ENCODE results near the gene PARN.
"Not testable (repeated sequence)": the region's sequence is repeated elsewhere in the genome, so short reads cannot be mapped to it uniquely, and the experiment has no call there.

The PARN gene

GRCh38 chr16:14423344-14423743 is 206.7 kb downstream of the PARN start:
- no peak for DNase-seq

DNA sequence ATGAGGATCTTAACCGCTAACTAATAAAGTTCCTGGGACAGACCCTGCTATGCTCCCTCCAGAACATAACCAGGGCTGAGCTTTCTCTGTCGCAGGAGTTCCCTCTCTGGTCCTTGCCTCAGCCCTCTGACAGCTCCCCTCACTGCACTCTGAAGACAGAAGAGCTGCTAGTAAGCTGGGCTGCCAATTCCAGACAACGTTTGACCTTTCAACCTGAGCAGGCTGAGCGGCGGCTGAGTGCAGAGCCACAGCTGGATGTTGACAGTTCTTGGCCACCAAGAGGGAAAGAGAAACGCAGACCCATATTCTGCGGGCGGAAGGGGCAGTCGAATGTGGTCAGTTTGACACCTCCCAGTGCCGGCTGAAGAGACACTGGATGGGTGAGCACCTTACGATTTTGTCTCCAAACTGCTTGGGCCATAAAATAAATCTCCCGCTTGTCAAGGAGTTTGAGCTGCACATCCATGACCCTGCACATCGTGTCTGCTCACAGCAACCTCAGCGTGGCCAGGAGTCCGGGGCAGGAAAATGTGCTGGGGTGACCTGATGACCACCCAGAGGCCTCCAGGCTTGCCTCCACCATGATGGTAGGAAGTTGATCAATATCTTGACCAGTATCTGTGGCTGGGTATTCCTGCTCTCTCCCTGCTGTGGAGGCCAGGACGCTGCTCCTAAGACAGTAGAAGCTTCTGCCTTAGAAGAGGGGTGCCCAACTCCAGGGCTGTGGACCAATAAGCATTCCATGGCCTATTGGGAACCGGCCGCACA is 209.2 kb downstream of the PARN start:
- DNase-seq = no peak

DNA sequence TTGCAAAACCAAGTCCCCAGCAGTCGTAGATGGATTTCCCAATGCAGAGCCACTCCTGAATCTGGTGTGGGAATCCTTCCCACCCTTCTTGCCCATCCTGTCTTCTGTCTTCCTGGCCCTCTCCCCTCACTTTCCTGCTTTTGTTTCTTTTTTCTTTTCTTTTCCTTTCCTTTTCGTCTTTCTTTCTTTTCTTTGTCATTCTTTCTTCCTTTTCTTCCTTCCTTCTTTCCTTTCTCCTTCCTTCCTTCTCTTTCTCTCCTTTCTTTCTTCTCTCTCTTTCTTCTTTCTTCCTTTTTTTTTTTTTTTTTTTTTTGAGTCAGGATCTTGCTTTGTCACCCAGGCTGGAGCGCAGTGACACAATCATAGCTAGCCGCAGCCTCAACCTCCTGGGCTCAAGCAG is 209.8 kb downstream of the PARN start:
- DNase-seq = not testable (repeated sequence)

- DNase-seq = no peak
Observed at GRCh38 chr16:14419817-14420216, 210.2 kb downstream of the PARN start.

DNA sequence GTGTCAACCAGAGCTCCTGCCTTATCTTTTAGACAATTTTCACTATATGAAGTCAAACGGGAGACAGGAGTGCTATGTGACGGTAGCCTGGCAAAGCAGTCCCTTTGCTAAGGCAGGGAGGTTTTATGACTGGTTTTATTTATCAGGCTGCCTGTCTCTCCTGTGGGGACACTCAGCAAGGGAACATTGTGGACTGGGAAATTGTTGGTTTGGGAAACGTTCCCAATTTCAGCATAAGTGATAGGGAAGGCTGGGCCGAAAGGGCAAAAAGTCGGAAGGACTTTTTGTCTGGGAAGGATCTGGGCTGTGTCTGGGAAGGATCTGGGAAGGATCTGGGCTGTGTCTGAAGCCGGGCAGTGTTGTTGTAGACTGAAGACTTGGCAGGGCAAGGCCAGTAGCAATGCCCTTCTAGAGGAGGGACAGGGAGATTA is 211.2 kb downstream of the PARN start:
- no peak for DNase-seq

- no peak for DNase-seq
Observed at GRCh38 chr16:14416184-14416583, 213.9 kb downstream of the PARN start.

GRCh38 chr16:14415291-14415690 is 214.8 kb downstream of the PARN start:
- no peak for DNase-seq

GRCh38 chr16:14409563-14409962 is 220.5 kb downstream of the PARN start:
- DNase-seq = no peak

DNA sequence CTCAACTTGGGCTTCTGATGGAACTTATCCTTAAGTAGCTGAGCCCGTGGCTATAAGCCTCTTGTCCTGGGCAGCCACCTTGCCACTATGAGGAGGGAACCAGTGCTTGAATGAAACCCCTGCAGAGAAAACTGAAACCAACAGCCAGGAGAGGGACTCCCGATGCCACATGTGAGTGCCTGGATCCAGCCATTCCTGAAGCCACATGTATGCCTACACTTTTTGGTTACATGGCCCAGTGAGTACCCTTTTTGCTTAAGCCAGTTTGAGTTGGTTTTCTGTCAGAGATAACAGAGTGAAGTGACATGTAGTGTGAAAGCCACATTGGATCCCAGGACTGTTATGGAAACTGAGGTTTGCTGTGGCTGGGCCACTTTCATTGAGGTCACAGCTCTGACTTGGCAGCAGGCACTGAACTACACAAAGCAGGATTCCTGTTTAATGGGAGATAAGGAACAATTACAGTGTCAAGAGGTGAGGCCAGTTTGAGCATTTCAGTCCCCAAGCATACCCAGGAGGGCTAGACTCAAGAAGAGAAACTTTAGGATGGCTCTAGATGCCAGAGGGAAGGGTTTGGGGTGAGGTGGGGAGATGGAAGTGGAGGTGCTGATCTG is 222.2 kb downstream of the PARN start:
- DNase-seq = no peak

DNA sequence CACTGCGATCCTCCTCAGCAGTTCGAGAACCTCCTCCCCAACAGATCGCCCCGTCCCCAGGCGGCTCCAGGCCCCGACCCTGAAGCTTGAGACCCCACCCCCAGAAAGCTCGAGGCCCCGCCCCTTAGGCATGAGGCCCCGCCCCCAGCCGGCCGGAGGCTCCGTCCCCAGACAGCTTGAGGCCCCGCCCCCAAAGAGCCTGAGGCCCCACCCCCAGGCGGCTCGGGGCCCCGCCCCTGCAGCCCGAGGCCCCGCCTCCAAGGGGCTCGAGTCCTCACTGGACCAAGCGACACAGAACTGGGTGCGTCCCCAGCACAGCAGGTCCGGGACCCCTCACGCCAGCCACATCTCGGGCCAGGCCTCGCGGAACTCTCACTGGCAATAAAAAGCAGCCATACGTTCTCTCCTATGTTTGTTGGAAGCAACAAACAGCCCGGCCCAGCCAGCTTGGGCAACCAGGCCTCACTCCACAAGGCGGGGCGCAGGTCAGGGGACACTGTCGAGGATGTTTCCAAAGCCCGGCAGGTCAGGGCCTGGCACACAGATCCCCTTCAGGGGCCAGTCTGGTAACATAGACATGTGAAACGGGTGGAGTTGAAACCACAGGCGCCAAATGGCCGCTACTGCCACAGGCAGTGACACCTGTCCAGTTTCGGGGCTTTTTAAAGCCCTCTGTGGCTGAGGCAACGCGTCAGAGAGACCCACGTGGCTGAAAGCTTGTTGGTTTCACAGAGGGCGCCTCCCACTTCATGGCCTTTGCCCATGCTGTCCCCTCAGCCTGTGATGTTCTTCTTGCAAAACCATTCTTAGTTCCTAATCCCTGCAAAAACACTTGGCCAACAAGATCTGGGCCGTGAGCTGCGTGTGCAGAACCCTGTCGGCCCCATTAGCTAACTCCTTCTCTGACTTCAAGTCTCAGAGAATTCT is 224.2 kb downstream of the PARN start:
- DNase-seq = no peak

- DNase-seq = not testable (repeated sequence)
Observed at GRCh38 chr16:14403001-14403389, 227.1 kb downstream of the PARN start.

DNA sequence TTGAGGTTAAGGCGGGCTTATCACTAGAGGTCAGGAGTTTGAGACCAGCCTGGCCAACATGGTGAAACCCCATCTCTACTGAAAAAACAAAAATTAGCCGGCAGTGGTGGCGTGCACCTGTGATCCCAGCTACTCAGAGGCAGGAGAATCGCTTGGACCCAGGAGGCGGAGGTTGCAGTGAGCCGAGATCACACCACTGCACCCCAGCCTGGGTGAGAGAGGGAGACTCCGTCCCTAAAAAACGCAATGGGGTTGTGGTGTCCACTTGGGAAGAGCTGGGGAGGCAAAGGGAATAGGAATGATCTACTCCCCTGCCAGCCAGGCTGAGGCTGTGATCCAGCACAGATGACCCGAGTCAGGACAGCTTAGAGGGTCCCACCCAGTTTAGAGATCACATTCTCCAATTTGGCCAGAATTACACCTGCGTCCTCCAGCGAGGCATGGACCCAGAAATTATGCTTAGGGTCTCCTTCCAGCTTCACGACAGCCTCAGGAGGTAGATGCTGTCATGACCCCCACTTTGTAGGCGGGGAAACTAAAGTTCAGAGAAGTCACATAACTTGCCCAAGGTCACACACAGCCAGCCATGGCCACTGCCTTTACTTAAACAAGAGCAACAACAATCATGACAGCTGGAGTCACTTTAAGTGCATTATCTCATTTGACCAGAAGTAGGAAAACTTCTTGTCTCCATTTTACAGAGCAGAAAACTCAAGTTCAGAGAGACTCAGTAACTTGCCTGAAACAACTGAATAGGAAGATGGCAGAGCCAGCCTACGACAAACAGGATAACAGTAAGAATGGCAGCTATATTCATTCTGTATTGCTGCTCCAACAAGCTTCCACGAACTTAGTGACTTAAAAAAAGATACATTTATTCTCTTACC is 227.7 kb downstream of the PARN start:
- not testable (repeated sequence) for DNase-seq

DNA sequence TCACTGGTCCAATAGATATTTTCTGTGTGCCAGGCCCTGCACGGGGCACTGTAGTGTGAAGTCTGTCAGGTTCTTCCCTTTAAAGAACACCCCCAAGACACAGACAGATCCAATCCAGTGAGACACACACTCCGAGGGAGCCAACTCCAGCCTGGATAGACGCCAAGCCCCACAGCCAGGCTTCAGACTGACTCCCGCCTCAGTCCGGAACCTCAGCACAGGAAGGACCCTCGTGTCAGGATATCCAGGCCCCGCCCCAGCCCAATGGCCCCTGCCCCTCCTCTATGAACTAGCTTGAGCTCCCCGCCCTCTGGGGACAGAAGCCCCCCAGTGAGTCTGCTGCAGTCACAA is 228.4 kb downstream of the PARN start:
- DNase-seq = not testable (repeated sequence)

- not testable (repeated sequence) for DNase-seq
Observed at GRCh38 chr16:14400978-14401710, 228.9 kb downstream of the PARN start.

- no peak for DNase-seq
Observed at GRCh38 chr16:14400285-14400977, 229.6 kb downstream of the PARN start.

- no peak for DNase-seq
Observed at GRCh38 chr16:14399378-14400284, 230.4 kb downstream of the PARN start.

GRCh38 chr16:14398014-14398717 is 231.9 kb downstream of the PARN start:
- DNase-seq = no peak

DNA sequence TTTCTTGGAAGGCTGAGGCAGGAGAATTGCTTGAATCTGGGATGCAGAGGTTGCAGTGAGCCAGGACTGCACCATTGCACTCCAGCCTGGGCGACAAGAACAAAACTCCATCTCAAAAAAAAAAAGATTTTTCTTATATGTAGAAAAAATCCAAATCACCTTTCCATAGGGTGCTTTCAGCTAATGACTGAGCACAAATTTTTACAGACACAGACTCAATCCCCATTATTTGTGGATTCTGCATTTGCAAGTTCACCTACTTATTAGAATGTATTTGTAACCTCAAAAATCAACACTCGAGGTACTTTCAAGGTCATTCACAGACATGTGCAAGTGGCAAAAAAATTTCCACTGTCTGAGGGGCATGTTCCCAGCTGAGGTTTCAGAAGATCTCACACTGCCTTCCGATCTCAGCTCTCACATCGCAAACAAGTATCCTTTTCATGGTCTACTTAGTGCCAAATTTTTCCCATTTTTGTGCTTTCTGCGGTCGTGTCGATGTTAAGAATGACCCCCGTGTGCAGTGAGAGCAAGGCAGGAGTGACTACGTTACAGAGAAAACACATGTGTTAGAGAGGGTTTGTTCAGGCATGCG is 234.3 kb downstream of the PARN start:
- DNase-seq = not testable (repeated sequence)

DNA sequence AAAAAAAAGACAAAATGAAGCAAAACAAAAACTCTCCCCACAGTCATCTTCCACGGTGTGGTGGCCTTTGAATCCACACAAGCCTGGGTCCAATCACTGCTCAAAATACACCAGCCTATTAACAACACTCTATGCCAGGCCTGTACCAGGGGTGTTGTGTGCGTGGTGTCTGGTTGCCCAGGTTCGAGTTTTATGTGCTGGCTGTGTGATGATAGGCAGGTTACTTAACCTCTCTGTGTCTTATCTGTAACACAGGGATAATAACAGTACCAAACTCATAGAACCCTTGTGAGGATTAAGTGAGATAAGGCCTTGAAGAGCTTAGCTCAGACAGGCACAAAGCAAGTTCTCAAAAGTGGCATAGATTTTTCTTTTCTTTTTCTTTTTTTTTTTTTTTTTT is 235.2 kb downstream of the PARN start:
- DNase-seq = no peak

Measured in KG1 (cell line).